Fibroblast of lung (primary cell): Measurements from ENCODE around the gene PRR36. TPM values are rescaled to one million over a fixed set of nuclear protein-coding genes. Genes with fewer than 3 reads are reported as not detected.
A peak's percentile ranks its signal among the peaks of the same experiment; 100 is the strongest.

ENCODE experiments used
- DNase-seq, 2 donors: peaks; one replicate each; pipeline versions ENCODE4 v3.0.0 to v3.0.0-alpha.2; 2010; ENCODE audit warnings: low read depth in 2 of 2
- H2AFZ ChIP-seq: 2 replicates; pipeline ENCODE4 v1.5.1; 2012; ENCODE audit warnings: low read length, control low read depth, inconsistent platforms
- H3K27ac ChIP-seq: 2 replicates; pipeline ENCODE4 v1.5.1; 2011; ENCODE audit warnings: low read length, control low read depth; ENCODE audit not compliant: insufficient read depth
- H3K27me3 ChIP-seq: 2 replicates; pipeline ENCODE4 v1.5.1; 2011; ENCODE audit warnings: mild to moderate bottlenecking, low read length; ENCODE audit not compliant: control insufficient read depth, insufficient read depth
- H3K36me3 ChIP-seq: 2 replicates; pipeline ENCODE4 v1.5.1; 2011; ENCODE audit warnings: low read length; ENCODE audit not compliant: control insufficient read depth, insufficient read depth
- H3K4me1 ChIP-seq: 2 replicates; pipeline ENCODE4 v1.5.1; 2011; ENCODE audit warnings: low read length; ENCODE audit not compliant: control insufficient read depth, insufficient read depth; ENCODE audit errors: extremely low read depth
- H3K4me2 ChIP-seq: 2 replicates; pipeline ENCODE4 v1.5.1; 2011; ENCODE audit warnings: low read length, control low read depth; ENCODE audit not compliant: insufficient read depth; ENCODE audit errors: extremely low read depth
- H3K4me3 ChIP-seq, 4 experiments: fragments of 200-600 bp in 1 of 4; sonication (generic) in 1 of 4; replicated peaks in 1 of 4; 2 replicates each; pipeline ENCODE4 v1.5.1; 2011 to 2016; ENCODE audit warnings: low read length in 4 of 4, low read depth in 3 of 4, mild to moderate bottlenecking in 3 of 4, control low read depth in 2 of 4, inconsistent platforms in 1 of 4, mixed read lengths in 1 of 4; ENCODE audit not compliant: insufficient read depth in 1 of 4; ENCODE audit errors: control extremely low read depth in 1 of 4
- H3K79me2 ChIP-seq: 2 replicates; pipeline ENCODE4 v1.5.1; 2012; ENCODE audit warnings: mild to moderate bottlenecking, low read length, inconsistent platforms; ENCODE audit not compliant: control insufficient read depth, insufficient read depth
- H3K9ac ChIP-seq: 2 replicates; pipeline ENCODE4 v1.5.1; 2011; ENCODE audit warnings: mild to moderate bottlenecking, low read length, control low read depth; ENCODE audit not compliant: insufficient read depth
- H3K9me3 ChIP-seq: 2 replicates; pipeline ENCODE4 v1.5.1; 2012; ENCODE audit warnings: low read depth, low read length; ENCODE audit not compliant: control insufficient read depth, insufficient read depth
- H4K20me1 ChIP-seq: 2 replicates; pipeline ENCODE4 v1.5.1; 2011; ENCODE audit warnings: low read length; ENCODE audit not compliant: control insufficient read depth, insufficient read depth; ENCODE audit errors: extremely low read depth
- EZH2 ChIP-seq: IDR thresholded peaks from 2 replicates; pipeline ENCODE4 v1.5.1; 2012; ENCODE audit warnings: low read length, control low read depth, mild to moderate bottlenecking; ENCODE audit errors: missing control alignments
- polyA plus RNA-seq, 2 donors: library from polyadenylated mRNA; depleted of rRNA in 1 of 2; stranded (reverse) in 1 of 2; unstranded in 1 of 2; fragments of >200 nt; gene quantifications; 2 replicates each; pipeline ENCODE4 v1.2.1, GENCODE V29; 2011 to 2012; ENCODE audit warnings: missing spikeins in 1 of 2
- total RNA-seq: library from RNA; depleted of rRNA; stranded (reverse); fragments of >200 nt; gene quantifications from 2 replicates; pipeline ENCODE4 v1.2.1, GENCODE V29; 2014
- TF ChIP-seq, protein P1 (sequence below), 2 donors: IDR thresholded peaks in 1 of 2; conservative IDR thresholded peaks in 1 of 2; 1 replicate in 1 of 2; 2 replicates in 1 of 2; pipeline ENCODE4 v1.5.1; 2011 to 2012; ENCODE audit warnings: low read length in 2 of 2, control low read depth in 1 of 2, inconsistent platforms in 1 of 2, low read depth in 1 of 2, mild to moderate bottlenecking in 1 of 2

The PRR36 gene
- total and polyA plus RNA-seq, 2 donors (not counting 1 experiment from before 2014, with no cell fraction given), result under 0.01 TPM; not detected in 1

DNA sequence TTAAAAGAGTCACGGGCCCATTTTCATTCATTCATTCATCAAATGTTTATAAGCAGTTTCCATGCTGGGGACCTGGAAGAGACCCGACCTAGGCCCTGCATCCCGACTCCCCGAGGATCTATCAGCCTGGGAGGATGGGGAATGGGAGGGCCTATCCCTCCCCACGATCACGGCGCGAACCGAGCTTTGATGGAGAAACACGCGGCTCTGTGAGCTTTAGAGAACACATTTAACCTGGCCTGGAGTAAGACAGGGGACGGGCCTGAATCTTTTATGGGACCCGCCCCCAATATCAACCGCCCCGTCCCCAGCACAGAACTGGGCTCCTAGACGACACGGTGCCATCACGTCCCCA is 45.0 kb downstream of the PRR36 start:
- Histone ChIP-seq H3K4me1 (peaks cover 2% of the 10 kb centered on the region), H3K9ac (no peak overlapping the region)

DNA sequence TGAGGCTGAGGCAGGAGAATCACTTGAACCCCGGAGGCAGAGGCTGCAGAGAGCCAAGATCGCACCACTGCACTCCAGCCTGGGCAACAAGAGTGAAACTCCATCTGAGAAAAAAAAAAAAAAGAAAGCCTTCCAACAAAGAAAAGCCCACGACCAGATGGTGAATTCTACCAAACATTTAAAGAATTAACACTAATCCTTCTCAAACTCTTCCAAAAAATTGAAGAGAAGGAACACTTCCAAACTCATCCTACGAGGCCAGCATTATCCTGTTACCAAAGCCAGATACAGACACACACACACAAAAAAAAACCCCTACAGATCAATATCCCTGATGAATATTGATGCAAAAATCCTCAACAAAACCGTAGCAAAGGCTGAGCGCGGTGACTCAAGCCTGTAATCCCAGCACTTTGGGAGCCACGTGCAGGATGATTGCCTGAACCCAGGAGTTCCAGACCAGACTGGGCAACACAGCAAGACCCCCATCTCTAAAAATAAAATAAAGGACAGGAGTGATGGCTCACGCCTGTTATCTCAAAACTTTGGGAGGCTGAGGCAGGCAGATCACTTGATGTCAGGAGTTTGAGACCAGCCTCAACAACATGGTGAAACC is 50.4 kb downstream of the PRR36 start:
- no peak for DNase-seq
- TF ChIP-seq, protein P1, sequence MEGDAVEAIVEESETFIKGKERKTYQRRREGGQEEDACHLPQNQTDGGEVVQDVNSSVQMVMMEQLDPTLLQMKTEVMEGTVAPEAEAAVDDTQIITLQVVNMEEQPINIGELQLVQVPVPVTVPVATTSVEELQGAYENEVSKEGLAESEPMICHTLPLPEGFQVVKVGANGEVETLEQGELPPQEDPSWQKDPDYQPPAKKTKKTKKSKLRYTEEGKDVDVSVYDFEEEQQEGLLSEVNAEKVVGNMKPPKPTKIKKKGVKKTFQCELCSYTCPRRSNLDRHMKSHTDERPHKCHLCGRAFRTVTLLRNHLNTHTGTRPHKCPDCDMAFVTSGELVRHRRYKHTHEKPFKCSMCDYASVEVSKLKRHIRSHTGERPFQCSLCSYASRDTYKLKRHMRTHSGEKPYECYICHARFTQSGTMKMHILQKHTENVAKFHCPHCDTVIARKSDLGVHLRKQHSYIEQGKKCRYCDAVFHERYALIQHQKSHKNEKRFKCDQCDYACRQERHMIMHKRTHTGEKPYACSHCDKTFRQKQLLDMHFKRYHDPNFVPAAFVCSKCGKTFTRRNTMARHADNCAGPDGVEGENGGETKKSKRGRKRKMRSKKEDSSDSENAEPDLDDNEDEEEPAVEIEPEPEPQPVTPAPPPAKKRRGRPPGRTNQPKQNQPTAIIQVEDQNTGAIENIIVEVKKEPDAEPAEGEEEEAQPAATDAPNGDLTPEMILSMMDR (conservative IDR thresholded peaks at IDR 0.05 in 1 of 2, IDR thresholded peaks at IDR 0.05 in 1 of 2; ENCODE audit: low read depth in 1 of 2, low read length in 2 of 2), result no peak
- no peak for TF ChIP-seq EZH2
- no peaks in the 10 kb centered on the region for H3K79me2 ChIP-seq
- no peak overlapping the region for H2AFZ ChIP-seq
- H3K27me3 ChIP-seq, result peaks cover 2% of the 10 kb centered on the region
- no peaks in the 10 kb centered on the region for H3K9me3 ChIP-seq
- no peak overlapping the region for H3K4me2 ChIP-seq
- no peak overlapping the region for H3K9ac ChIP-seq
- H3K36me3 ChIP-seq, result no peaks in the 10 kb centered on the region
- H3K4me1 ChIP-seq, result no peaks in the 10 kb centered on the region
- H3K27ac ChIP-seq, result no peak overlapping the region
- H3K4me3 ChIP-seq, result no peak overlapping the region
- H4K20me1 ChIP-seq, result no peaks in the 10 kb centered on the region

More for the DNA sequence above, 45.0 kb downstream of the PRR36 start:
- DNase-seq, result no peak
- no peaks in the 10 kb centered on the region for H4K20me1 ChIP-seq
- no peak for TF ChIP-seq EZH2
- TF ChIP-seq, protein P1 (conservative IDR thresholded peaks at IDR 0.05 in 1 of 2, IDR thresholded peaks at IDR 0.05 in 1 of 2; ENCODE audit: low read depth in 1 of 2, low read length in 2 of 2), result no peak
- H2AFZ ChIP-seq, result peak overlapping the region; percentile 67
- no peaks in the 10 kb centered on the region for H3K36me3 ChIP-seq
- no peak overlapping the region for H3K27ac ChIP-seq
- no peaks in the 10 kb centered on the region for H3K9me3 ChIP-seq
- H3K79me2 ChIP-seq, result no peaks in the 10 kb centered on the region
- H3K27me3 ChIP-seq, result no peaks in the 10 kb centered on the region
- peak overlapping the region; percentile 10 to 45 (median 27) for H3K4me3 ChIP-seq
- peak overlapping the region; percentile 11 for H3K4me2 ChIP-seq

DNA sequence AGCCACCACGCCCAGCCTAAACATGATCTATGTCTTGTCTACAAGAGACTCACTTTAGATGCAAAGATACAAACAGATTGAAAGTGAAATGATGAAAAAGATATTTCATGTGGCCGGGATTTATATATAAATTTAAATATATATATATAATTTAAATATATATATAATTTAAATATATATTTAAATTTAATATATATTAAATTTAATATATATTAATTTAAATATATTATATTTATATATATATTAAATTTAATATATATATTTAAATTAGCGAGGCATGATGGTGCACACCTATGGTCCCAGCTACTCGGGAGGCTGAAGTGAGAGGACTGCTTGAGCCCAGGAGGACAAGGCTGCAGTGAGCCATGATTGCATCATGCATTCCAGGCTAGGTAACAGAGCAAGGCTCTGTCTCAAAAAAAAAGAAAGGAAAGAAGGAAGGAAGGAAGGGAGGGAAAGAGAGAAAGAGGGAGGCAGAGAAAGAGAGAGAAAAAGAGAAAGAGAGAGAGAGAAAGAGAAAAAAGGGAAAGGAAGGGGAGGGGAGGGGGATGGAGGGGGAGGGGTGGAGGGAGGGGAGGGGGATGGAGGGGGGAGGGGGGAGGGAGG is 51.2 kb downstream of the PRR36 start:
- no peaks in the 10 kb centered on the region for H3K9me3 ChIP-seq

More for the DNA sequence above, 51.2 kb downstream of the PRR36 start:
- Histone ChIP-seq H3K4me2 (no peak overlapping the region), H3K27ac (no peak overlapping the region), H3K4me3 (no peak overlapping the region), H3K27me3 (peaks cover 2% of the 10 kb centered on the region), H3K9ac (no peak overlapping the region), H3K79me2 (no peaks in the 10 kb centered on the region), H3K36me3 (no peaks in the 10 kb centered on the region), H3K4me1 (no peaks in the 10 kb centered on the region), H4K20me1 (no peaks in the 10 kb centered on the region), H2AFZ (no peak overlapping the region)
- DNase-seq, result no peak
- TF ChIP-seq, protein P1 (conservative IDR thresholded peaks at IDR 0.05 in 1 of 2, IDR thresholded peaks at IDR 0.05 in 1 of 2; ENCODE audit: low read depth in 1 of 2, low read length in 2 of 2), result no peak
- no peak for TF ChIP-seq EZH2
